ENCODE measurements around the gene FRMD3. TPM values are rescaled to one million over a fixed set of nuclear protein-coding genes. Genes with fewer than 3 reads are reported as not detected.
A peak's percentile ranks its signal among the peaks of the same experiment; 100 is the strongest.

FRMD3 gene
- total RNA-seq, 1 experiment from 2014 or later = 2.7 TPM

DNA sequence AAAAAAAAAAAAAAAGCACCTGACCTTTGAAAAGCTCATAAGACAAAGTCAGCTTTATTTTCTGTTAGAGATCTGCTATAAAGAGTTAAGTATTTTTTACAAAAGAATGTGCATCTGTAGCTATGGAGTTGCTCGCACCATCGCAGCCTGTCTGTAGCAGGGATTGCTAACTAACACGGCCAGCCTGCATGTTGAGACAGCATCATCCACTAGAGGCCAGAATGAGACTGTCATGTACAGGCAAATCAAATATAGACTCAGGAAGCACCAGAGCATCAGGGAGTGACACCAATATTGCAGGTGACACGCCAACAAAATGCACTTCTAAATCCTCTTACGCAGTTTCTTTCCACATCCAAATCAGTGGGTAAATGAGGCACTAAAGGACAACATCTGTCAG lies 339.0 kb downstream of the FRMD3 start:
- peak; percentile 50 for DNase-seq (ENCODE audit: extremely low read depth, low read depth)

DNA sequence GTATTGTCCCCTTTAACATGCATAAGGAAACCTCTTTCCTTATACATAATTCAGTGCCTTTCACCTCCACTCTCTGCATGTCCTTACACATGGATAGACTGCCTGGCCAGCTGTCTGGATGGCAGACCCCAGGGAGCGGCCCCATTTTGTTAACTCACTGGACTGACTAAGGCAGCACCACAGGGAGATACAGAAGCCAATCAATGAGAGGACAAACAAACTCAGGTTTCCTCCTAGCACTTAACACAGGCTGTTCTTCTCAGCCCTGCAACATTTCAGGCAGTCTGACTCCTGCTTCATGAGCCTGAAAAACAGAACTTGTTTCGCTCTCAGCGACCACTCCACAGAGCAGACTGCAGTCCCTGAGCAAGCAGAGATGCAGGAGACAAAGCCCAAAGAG lies 339.8 kb downstream of the FRMD3 start:
- no peak for DNase-seq (ENCODE audit: extremely low read depth, low read depth)

DNA sequence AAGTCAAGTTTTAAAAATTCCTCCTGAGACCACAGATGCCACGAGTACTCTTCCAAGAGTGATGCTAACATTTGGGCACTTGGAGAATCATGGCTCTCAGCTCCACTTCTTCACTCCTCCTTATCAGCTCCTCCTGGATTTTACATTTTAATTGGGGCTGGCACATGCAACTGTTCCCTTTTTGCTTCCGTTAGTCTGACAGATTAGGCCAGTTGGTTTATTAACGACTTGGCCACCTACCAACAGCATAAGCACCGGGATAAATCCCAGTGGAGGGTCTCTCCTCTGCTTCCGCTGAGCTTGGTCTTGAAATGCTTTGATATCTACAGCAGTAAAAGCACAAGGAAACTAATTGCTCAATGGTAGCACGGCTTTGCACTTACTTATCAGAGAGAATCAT lies 340.6 kb downstream of the FRMD3 start:
- no peak for DNase-seq (ENCODE audit: extremely low read depth, low read depth)

- DNase-seq (ENCODE audit: extremely low read depth, low read depth) = no peak
Measured at GRCh38 chr9:83196946-83197345, 341.3 kb downstream of the FRMD3 start.

Small RNA genes lying within 50 kb of the gene (small RNA-seq; reads per million reads assigned to genes)
- gene AL137847.3 = 0 reads per million in 2 experiments
- 0 reads per million in 2 experiments for gene RN7SKP242
- 0 reads per million in 2 experiments for gene RNU4-29P

Other genes with a start within 250 kb of the FRMD3 start
- gene IDNK, start 84.7 kb upstream of the FRMD3 start, total RNA-seq (2014; rRNA removed; shearing (Covaris generic)) = 13.7 and 16.8 TPM in 2 replicates
- gene UBQLN1, start 169.6 kb upstream of the FRMD3 start, total RNA-seq (2014; rRNA removed; shearing (Covaris generic)) = 111 and 114 TPM in 2 replicates

Data from NCI-H460 (cell line).